Measurements from ENCODE around the gene GFOD1. TPM values are rescaled to one million over a fixed set of nuclear protein-coding genes. Genes with fewer than 3 reads are reported as not detected.

Gene GFOD1
- total RNA-seq, 1 donor from 2014 or later = 8.4 TPM

GRCh38 chr6:13451181-13451895 is 36.1 kb downstream of the GFOD1 start:
- DNase-seq (no peak), ATAC-seq (ENCODE audit: low read depth) (no peak)
- ChIA-PET POLR2A (no interaction called here), CTCF (interaction anchor here (5.7 kb wide), 1 partner anchor 86 kb away, joined by 25 read pairs; no protein-coding TSS in a partner anchor)
- no peak overlapping the region for H3K4me3 Mint-ChIP-seq
- no peaks in the 10 kb centered on the region for H3K27me3 Mint-ChIP-seq
- peaks cover 47% of the 10 kb centered on the region for H3K4me1 Mint-ChIP-seq
- H3K9me3 Mint-ChIP-seq = no peaks in the 10 kb centered on the region
- no peak for TF ChIP-seq CTCF (IDR thresholded peaks at IDR 0.05)
- intact Hi-C loops (cut with micrococcal nuclease) = no loop called here
- H3K27ac Mint-ChIP-seq = no peak overlapping the region
- peaks cover 16% of the 10 kb centered on the region for H3K36me3 Mint-ChIP-seq (ENCODE audit: low read depth)

- no peaks in the 10 kb centered on the region for H3K27me3 Mint-ChIP-seq
- TF ChIP-seq CTCF (IDR thresholded peaks at IDR 0.05) = no peak
- no peak overlapping the region for H3K4me3 Mint-ChIP-seq
- no peaks in the 10 kb centered on the region for H3K9me3 Mint-ChIP-seq
- no peak for ATAC-seq (ENCODE audit: low read depth)
- peaks cover 16% of the 10 kb centered on the region for H3K36me3 Mint-ChIP-seq (ENCODE audit: low read depth)
- H3K27ac Mint-ChIP-seq = no peak overlapping the region
- H3K4me1 Mint-ChIP-seq = peaks cover 47% of the 10 kb centered on the region
- intact Hi-C loops (cut with micrococcal nuclease) = no loop called here
- ChIA-PET POLR2A (no interaction called here), CTCF (no interaction called here)
- DNase-seq = no peak
Measured at GRCh38 chr6:13450628-13451027, 36.8 kb downstream of the GFOD1 start.

GRCh38 chr6:13447949-13448724 is 39.3 kb downstream of the GFOD1 start:
- Mint-ChIP-seq H3K27me3 (no peaks in the 10 kb centered on the region), H3K27ac (peak overlapping the region; percentile 67), H3K9me3 (no peaks in the 10 kb centered on the region), H3K4me3 (peak overlapping the region; percentile 5), H3K4me1 (peaks cover 34% of the 10 kb centered on the region), H3K36me3 (ENCODE audit: low read depth) (peaks cover 16% of the 10 kb centered on the region)
- intact Hi-C loops (cut with micrococcal nuclease) = no loop called here
- TF ChIP-seq CTCF (IDR thresholded peaks at IDR 0.05) = no peak
- no peak for DNase-seq
- ATAC-seq (ENCODE audit: low read depth) = no peak
- ChIA-PET CTCF (no interaction called here), POLR2A (interaction anchor here (1.0 kb wide), 1 partner anchor 10 kb away, joined by 3 read pairs; no protein-coding TSS in a partner anchor)

GRCh38 chr6:13446381-13446780 is 41.0 kb downstream of the GFOD1 start:
- CTCF ChIA-PET = no interaction called here
- Mint-ChIP-seq H3K27me3 (no peaks in the 10 kb centered on the region), H3K27ac (no peak overlapping the region)

More at GRCh38 chr6:13446381-13446780, 41.0 kb downstream of the GFOD1 start:
- POLR2A ChIA-PET = no interaction called here
- Mint-ChIP-seq H3K4me1 (peaks cover 34% of the 10 kb centered on the region), H3K36me3 (ENCODE audit: low read depth) (peaks cover 7% of the 10 kb centered on the region), H3K9me3 (no peaks in the 10 kb centered on the region), H3K4me3 (no peak overlapping the region)
- no peak for TF ChIP-seq CTCF (IDR thresholded peaks at IDR 0.05)
- intact Hi-C loops (cut with micrococcal nuclease) = no loop called here
- DNase-seq = no peak
- no peak for ATAC-seq (ENCODE audit: low read depth)
